ENCODE data around the gene PRR14L. TPM values are rescaled to one million over a fixed set of nuclear protein-coding genes. Genes with fewer than 3 reads are reported as not detected.

PRR14L gene
- total and polyA plus RNA-seq, 2 of the 13 experiments (the other 11 are each of a cell fraction or from before 2014, with no cell fraction given): 6.6 to 16.5 TPM

DNA sequence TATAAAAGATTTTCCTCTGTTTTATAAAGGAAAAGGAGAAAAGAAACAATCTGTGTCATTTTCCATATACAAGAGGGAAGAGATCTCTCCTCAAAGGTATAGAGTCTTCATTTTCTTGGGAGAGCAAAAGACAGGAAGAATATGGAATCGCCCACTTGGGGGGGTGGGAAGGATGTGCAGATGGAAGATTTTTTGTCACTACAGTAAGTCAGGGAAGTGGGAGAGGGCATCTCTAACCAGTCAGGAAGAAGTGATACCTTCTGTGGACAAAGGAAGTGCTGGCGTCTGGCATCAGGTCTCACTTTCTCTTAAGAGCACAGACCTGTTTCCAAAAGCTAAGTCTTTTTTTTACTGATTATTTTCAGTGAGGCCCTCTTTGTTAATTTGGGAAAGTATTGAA, 1.4 kb downstream of the PRR14L start:
- DNase-seq (ENCODE audit: low spot score) (no peak), ATAC-seq (no peak), FAIRE-seq (no peak)
- Histone ChIP-seq H3K27ac (ENCODE audit: extremely low read length, insufficient read depth, low read length) (peak overlapping the region; percentile 93), H3K36me3 (replicated peaks in 1 of 2; ENCODE audit: control insufficient read depth in 1 of 2, insufficient read depth in 2 of 2, low read length in 2 of 2) (no peaks in the 10 kb centered on the region), H2AFZ (ENCODE audit: low read length) (no peak overlapping the region), H3K9ac (ENCODE audit: insufficient read depth, low read depth, low read length) (peak overlapping the region; percentile 98), H3K27me3 (ENCODE audit: control insufficient read depth in 1 of 2, insufficient read depth in 2 of 2, low read length in 2 of 2) (peaks cover 0 to 6% of the 10 kb centered on the region in 2 experiments; a peak in 1 of 5 replicates), H3K4me2 (ENCODE audit: low read depth, low read length) (peak overlapping the region; percentile 86), H3K4me1 (ENCODE audit: insufficient read depth, low read length) (peaks cover 46% of the 10 kb centered on the region), H4K20me1 (ENCODE audit: insufficient read depth, low read length) (no peaks in the 10 kb centered on the region), H3K9me3 (ENCODE audit: low read length) (no peaks in the 10 kb centered on the region), H3K79me2 (ENCODE audit: insufficient read depth, low read length) (peaks cover 32% of the 10 kb centered on the region), H3K4me3 (replicated peaks in 1 of 3; ENCODE audit: insufficient read depth in 1 of 3, low read depth in 2 of 3, low read length in 3 of 3) (peak overlapping the region; percentile 79 to 96 (median 89); a peak in 5 of 6 replicates)
- no peak for TF ChIP-seq HMG20A (CRISPR knock-in tag; IDR thresholded peaks at IDR 0.05; ENCODE audit: borderline replicate concordance)
- no peak for TF ChIP-seq PITX1 (CRISPR knock-in tag; IDR thresholded peaks at IDR 0.05)
- TF ChIP-seq POLR2AphosphoS2 (IDR thresholded peaks at IDR 0.05; ENCODE audit: low read depth, low read length): no peak
- TF ChIP-seq, protein P1, sequence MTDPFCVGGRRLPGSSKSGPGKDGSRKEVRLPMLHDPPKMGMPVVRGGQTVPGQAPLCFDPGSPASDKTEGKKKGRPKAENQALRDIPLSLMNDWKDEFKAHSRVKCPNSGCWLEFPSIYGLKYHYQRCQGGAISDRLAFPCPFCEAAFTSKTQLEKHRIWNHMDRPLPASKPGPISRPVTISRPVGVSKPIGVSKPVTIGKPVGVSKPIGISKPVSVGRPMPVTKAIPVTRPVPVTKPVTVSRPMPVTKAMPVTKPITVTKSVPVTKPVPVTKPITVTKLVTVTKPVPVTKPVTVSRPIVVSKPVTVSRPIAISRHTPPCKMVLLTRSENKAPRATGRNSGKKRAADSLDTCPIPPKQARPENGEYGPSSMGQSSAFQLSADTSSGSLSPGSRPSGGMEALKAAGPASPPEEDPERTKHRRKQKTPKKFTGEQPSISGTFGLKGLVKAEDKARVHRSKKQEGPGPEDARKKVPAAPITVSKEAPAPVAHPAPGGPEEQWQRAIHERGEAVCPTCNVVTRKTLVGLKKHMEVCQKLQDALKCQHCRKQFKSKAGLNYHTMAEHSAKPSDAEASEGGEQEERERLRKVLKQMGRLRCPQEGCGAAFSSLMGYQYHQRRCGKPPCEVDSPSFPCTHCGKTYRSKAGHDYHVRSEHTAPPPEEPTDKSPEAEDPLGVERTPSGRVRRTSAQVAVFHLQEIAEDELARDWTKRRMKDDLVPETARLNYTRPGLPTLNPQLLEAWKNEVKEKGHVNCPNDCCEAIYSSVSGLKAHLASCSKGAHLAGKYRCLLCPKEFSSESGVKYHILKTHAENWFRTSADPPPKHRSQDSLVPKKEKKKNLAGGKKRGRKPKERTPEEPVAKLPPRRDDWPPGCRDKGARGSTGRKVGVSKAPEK (CRISPR knock-in tag; IDR thresholded peaks at IDR 0.05; ENCODE audit: borderline replicate concordance): no peak
- TF ChIP-seq ISL2 (CRISPR knock-in tag; IDR thresholded peaks at IDR 0.05): no peak
- TF ChIP-seq, protein P2, sequence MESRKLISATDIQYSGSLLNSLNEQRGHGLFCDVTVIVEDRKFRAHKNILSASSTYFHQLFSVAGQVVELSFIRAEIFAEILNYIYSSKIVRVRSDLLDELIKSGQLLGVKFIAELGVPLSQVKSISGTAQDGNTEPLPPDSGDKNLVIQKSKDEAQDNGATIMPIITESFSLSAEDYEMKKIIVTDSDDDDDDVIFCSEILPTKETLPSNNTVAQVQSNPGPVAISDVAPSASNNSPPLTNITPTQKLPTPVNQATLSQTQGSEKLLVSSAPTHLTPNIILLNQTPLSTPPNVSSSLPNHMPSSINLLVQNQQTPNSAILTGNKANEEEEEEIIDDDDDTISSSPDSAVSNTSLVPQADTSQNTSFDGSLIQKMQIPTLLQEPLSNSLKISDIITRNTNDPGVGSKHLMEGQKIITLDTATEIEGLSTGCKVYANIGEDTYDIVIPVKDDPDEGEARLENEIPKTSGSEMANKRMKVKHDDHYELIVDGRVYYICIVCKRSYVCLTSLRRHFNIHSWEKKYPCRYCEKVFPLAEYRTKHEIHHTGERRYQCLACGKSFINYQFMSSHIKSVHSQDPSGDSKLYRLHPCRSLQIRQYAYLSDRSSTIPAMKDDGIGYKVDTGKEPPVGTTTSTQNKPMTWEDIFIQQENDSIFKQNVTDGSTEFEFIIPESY (CRISPR knock-in tag; IDR thresholded peaks at IDR 0.05): no peak
- 53% methylated on average over 2 of the region's 2 CpGs for WGBS (ENCODE audit: low lambda C conversion rate)
- intact Hi-C loops (cut with micrococcal nuclease; ENCODE audit: unreplicated experiment) (no loop called here), in situ Hi-C loops (cut with HindIII; ENCODE audit: extremely low pct_ligation_motif_present, low pct_unique_long_range_greater_than_20kb) (no loop called here)
- CTCF ChIA-PET (ENCODE audit: low intra/inter-chr PET ratio, low total read pairs): no interaction called here
- BruUV-seq (replicated peaks): TSS peak; percentile 49
- POLR2A ChIA-PET: interaction anchor here (1.9 kb wide), 1 partner anchor 86 kb away, joined by 8 read pairs; the partner anchor contains the start of gene PISD

Data from HepG2 (cell line).